Breast epithelium (tissue), 3 donors: ENCODE measurements around the gene KMT5C.

Source experiments
- POLR2AphosphoS5 ChIP-seq, 3 donors: sonication (generic); formaldehyde crosslinking; IDR thresholded peaks; one replicate each; pipeline ENCODE4 v1.6.1; 2017; ENCODE audit warnings: antibody characterized with exemption in 3 of 3
- TF ChIP-seq, protein P1 (sequence below), 3 donors: fragments of 450-650 bp; IDR thresholded peaks; one replicate each; pipeline ENCODE4 v1.5.1; 2016 to 2017; ENCODE audit warnings: antibody characterized with exemption in 3 of 3, mild to moderate bottlenecking in 3 of 3, moderate library complexity in 3 of 3

DNA sequence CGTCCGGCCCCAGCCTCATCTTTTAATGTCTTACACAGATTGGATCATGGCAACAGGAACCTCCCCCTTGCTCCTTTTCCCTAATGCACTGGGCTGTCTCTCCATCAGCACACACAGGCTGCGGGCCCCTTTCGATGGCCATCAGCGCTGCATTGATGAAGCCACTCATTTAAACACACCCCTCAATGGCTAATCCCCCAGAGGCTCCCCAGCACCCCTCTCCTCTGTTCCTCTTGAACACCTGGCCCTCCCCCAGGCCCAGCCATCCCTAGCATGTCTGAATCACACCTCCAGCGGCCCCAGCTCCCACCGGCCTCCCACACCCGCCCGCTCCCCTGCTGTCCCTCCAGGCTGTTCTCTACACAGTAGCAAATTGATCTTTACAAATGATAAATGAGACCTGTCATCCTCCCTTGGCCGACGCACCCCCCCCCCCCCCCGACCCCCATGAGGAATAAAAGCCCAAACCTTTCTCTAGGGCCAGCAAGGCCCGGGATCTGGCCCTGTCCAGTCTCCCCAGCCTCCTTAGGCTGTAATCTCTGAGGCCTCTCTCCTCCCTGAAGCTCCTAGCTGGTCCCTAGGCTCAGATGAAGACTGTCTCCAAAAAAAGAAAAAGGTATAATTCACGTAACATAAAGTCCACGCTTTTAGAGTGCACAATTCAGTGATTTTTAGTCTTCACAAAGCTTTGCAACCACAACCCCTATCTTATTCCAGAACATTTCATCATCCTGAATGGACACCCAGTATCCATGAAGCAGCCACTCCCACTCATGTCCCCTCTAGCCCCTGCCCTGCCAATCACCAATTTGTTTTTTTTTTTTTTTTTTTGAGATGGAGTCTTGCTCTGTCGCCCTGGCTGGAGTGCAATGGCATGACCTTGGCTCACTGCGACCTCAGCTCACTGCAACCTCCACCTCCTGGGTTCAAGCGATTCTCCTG is 53.4 kb downstream of the KMT5C start:
- TF ChIP-seq, protein P1, sequence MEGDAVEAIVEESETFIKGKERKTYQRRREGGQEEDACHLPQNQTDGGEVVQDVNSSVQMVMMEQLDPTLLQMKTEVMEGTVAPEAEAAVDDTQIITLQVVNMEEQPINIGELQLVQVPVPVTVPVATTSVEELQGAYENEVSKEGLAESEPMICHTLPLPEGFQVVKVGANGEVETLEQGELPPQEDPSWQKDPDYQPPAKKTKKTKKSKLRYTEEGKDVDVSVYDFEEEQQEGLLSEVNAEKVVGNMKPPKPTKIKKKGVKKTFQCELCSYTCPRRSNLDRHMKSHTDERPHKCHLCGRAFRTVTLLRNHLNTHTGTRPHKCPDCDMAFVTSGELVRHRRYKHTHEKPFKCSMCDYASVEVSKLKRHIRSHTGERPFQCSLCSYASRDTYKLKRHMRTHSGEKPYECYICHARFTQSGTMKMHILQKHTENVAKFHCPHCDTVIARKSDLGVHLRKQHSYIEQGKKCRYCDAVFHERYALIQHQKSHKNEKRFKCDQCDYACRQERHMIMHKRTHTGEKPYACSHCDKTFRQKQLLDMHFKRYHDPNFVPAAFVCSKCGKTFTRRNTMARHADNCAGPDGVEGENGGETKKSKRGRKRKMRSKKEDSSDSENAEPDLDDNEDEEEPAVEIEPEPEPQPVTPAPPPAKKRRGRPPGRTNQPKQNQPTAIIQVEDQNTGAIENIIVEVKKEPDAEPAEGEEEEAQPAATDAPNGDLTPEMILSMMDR (IDR thresholded peaks at IDR 0.05) = no peak
- TF ChIP-seq POLR2AphosphoS5 (IDR thresholded peaks at IDR 0.05) = no peak
